Transverse colon (tissue), 4 donors: ENCODE data around the gene THEM5. TPM values are rescaled to one million over a fixed set of nuclear protein-coding genes. Genes with fewer than 3 reads are reported as not detected.

ENCODE experiments used
- DNase-seq: peaks from one replicate; pipeline ENCODE4 v3.0.0-alpha.2; 2019
- H3K27ac ChIP-seq, 4 donors: fragments of 200-600 bp; sonication (generic); 2 replicates each; pipeline ENCODE4 v1.5.1; 2016 to 2018; ENCODE audit warnings: inconsistent platforms in 4 of 4
- H3K27me3 ChIP-seq: fragments of 200-600 bp; sonication (generic); 2 replicates; pipeline ENCODE4 v1.5.1; 2017; ENCODE audit warnings: inconsistent platforms
- H3K36me3 ChIP-seq, 4 donors: fragments of 200-600 bp; sonication (generic); 2 replicates each; pipeline ENCODE4 v1.5.1; 2017 to 2019; ENCODE audit warnings: inconsistent platforms in 4 of 4
- H3K4me1 ChIP-seq, 4 donors: fragments of 200-600 bp; sonication (generic); 2 replicates each; pipeline ENCODE4 v1.5.1; 2017 to 2020; ENCODE audit warnings: inconsistent platforms in 4 of 4
- H3K4me3 ChIP-seq, 4 donors: fragments of 200-600 bp; sonication (generic); 1 replicate in 1 of 4; 2 replicates in 3 of 4; pipeline versions ENCODE4 v1.5.1 to v1.6.1; 2017 to 2019; ENCODE audit warnings: inconsistent platforms in 4 of 4
- H3K9me3 ChIP-seq, 2 donors: fragments of 200-600 bp; sonication (generic); 2 replicates each; pipeline ENCODE4 v1.5.1; 2017 to 2019; ENCODE audit warnings: inconsistent platforms in 2 of 2
- CTCF ChIP-seq, 5 experiments: fragments of 200-600 bp in 3 of 5; fragments of 450-650 bp in 2 of 5; sonication (generic) in 3 of 5; IDR thresholded peaks; 1 replicate in 2 of 5; 2 replicates in 3 of 5; pipeline ENCODE4 v1.5.1; 2016 to 2017; ENCODE audit warnings: antibody characterized with exemption in 5 of 5, inconsistent platforms in 3 of 5, mild to moderate bottlenecking in 2 of 5, moderate library complexity in 1 of 5
- EP300 ChIP-seq: sonication (generic); formaldehyde crosslinking; IDR thresholded peaks from one replicate; pipeline ENCODE4 v1.6.1; 2017; ENCODE audit warnings: antibody characterized with exemption, low read depth
- POLR2A ChIP-seq: fragments of 450-650 bp; IDR thresholded peaks from one replicate; pipeline ENCODE4 v1.6.1; 2016; ENCODE audit warnings: antibody characterized with exemption, mild to moderate bottlenecking, moderate library complexity
- POLR2AphosphoS5 ChIP-seq, 3 donors: sonication (generic); formaldehyde crosslinking; IDR thresholded peaks; one replicate each; pipeline ENCODE4 v1.6.1; 2016; ENCODE audit warnings: antibody characterized with exemption in 3 of 3
- WGBS, 2 donors: methylation state at CpG; one replicate each; pipeline ENCODE4 v1.1.5; 2018; ENCODE audit warnings: low coverage in 1 of 2; 5-methylcytosine and 5-hydroxymethylcytosine counted together
- in situ Hi-C, 4 donors: fragments of 200-750 bp; cut with MboI; loops; one replicate each; pipeline versions ENCODE4 v1.15.0 to v1.15.1; 2017; ENCODE audit warnings: low sequenced_read_pairs in 3 of 4, low pct_ligation_motif_present in 1 of 4, low pct_unique_long_range_greater_than_20kb in 1 of 4
- intact Hi-C: fragments of 100-400 bp; cut with DNase I; formaldehyde crosslinking; loops from one replicate; pipeline ENCODE4 v1.15.1; 2023; ENCODE audit warnings: low total_unique reads
- total RNA-seq, 4 donors: library from RNA; depleted of rRNA; stranded (reverse); fragments of >200 nt; gene quantifications; one replicate each; pipeline ENCODE4 v1.1.0, GENCODE V29; 2016

The THEM5 gene
- total RNA-seq, 4 donors from 2014 or later, result not detected

- TF ChIP-seq CTCF (IDR thresholded peaks at IDR 0.05) (no peak), POLR2A (no peak), POLR2AphosphoS5 (IDR thresholded peaks at IDR 0.05) (no peak), EP300 (no peak)
- in situ Hi-C loops (no loop called here), intact Hi-C loops (no loop called here)
- DNase-seq, result no peak
- Histone ChIP-seq H3K36me3 (no peaks in the 10 kb centered on the region), H3K9me3 (no peaks in the 10 kb centered on the region), H3K4me1 (no peaks in the 10 kb centered on the region), H3K27ac (no peak overlapping the region), H3K4me3 (no peak overlapping the region), H3K27me3 (peaks cover 14% of the 10 kb centered on the region)
- WGBS, 2 donors, result 54 to 64% methylated on average over 5 to 6 of the region's 6 CpGs
Measured at GRCh38 chr1:151846062-151846568, 7.4 kb downstream of the THEM5 start.

GRCh38 chr1:151843398-151843797 is 10.1 kb downstream of the THEM5 start:
- H3K27me3 ChIP-seq, result peaks cover 33% of the 10 kb centered on the region
- in situ Hi-C loops (no loop called here), intact Hi-C loops (no loop called here)
- H3K36me3 ChIP-seq, result no peaks in the 10 kb centered on the region
- WGBS, 2 donors, result 79 to 94% methylated on average over 2 of the region's 2 CpGs
- no peak for TF ChIP-seq CTCF (IDR thresholded peaks at IDR 0.05)
- no peak for TF ChIP-seq POLR2AphosphoS5 (IDR thresholded peaks at IDR 0.05)
- no peak for TF ChIP-seq POLR2A
- TF ChIP-seq EP300, result no peak
- DNase-seq, result no peak
- H3K27ac ChIP-seq, result no peak overlapping the region
- H3K4me1 ChIP-seq, result peaks cover 3 to 24% (median 13%) of the 10 kb centered on the region in 4 donors
- no peaks in the 10 kb centered on the region for H3K9me3 ChIP-seq
- H3K4me3 ChIP-seq, result no peak overlapping the region

- DNase-seq, result no peak
- no peaks in the 10 kb centered on the region for H3K9me3 ChIP-seq
- no peak for TF ChIP-seq EP300
- TF ChIP-seq POLR2AphosphoS5 (IDR thresholded peaks at IDR 0.05), result no peak
- TF ChIP-seq CTCF (IDR thresholded peaks at IDR 0.05), result no peak
- no peak for TF ChIP-seq POLR2A
- H3K4me3 ChIP-seq, result no peak overlapping the region
- intact Hi-C loops, result no loop called here
- peak overlapping the region in 2 of 4 donors; percentile 88 to 90 for H3K27ac ChIP-seq
- no peaks in the 10 kb centered on the region for H3K36me3 ChIP-seq
- H3K4me1 ChIP-seq, result peaks cover 3 to 39% (median 26%) of the 10 kb centered on the region in 4 donors
- in situ Hi-C loops, result no loop called here
- H3K27me3 ChIP-seq, result peaks cover 47% of the 10 kb centered on the region
- 80 to 100% methylated on average over 1 to 2 of the region's 2 CpGs for WGBS, 2 donors
Measured at GRCh38 chr1:151841141-151841540, 12.4 kb downstream of the THEM5 start.

GRCh38 chr1:151840421-151840820 is 13.1 kb downstream of the THEM5 start:
- TF ChIP-seq POLR2AphosphoS5 (IDR thresholded peaks at IDR 0.05), result no peak
- TF ChIP-seq POLR2A, result no peak
- TF ChIP-seq EP300, result no peak
- TF ChIP-seq CTCF (IDR thresholded peaks at IDR 0.05), result no peak
- intact Hi-C loops, result no loop called here
- Histone ChIP-seq H3K27me3 (peaks cover 47% of the 10 kb centered on the region), H3K4me1 (peaks cover 3 to 42% (median 26%) of the 10 kb centered on the region in 4 donors), H3K4me3 (peak overlapping the region in 3 of 4 donors; percentile 29 to 54 (median 34)), H3K9me3 (no peaks in the 10 kb centered on the region), H3K36me3 (no peaks in the 10 kb centered on the region), H3K27ac (peak overlapping the region; percentile 80 to 91 (median 89))
- DNase-seq, result no peak
- in situ Hi-C loops, result no loop called here
